Endothelial cell (in vitro differentiated cells): ENCODE measurements around the gene KCNE4. TPM values are rescaled to one million over a fixed set of nuclear protein-coding genes. Genes with fewer than 3 reads are reported as not detected.

Experiments used
- DNase-seq: peaks from one replicate; pipeline ENCODE4 v3.0.0; 2021; ENCODE audit warnings: low spot score
- H3K27ac Mint-ChIP-seq: one replicate; pipeline ENCODE4 v1.8.0; 2021; ENCODE audit warnings: mixed read lengths, inconsistent platforms; ENCODE audit not compliant: unreplicated experiment
- H3K27me3 Mint-ChIP-seq: one replicate; pipeline ENCODE4 v1.8.0; 2021; ENCODE audit warnings: mild to moderate bottlenecking, moderate library complexity, mixed read lengths, inconsistent platforms; ENCODE audit not compliant: unreplicated experiment
- H3K36me3 Mint-ChIP-seq: one replicate; pipeline ENCODE4 v1.8.0; 2021; ENCODE audit warnings: mild to moderate bottlenecking, low read depth, mixed read lengths, inconsistent platforms; ENCODE audit not compliant: unreplicated experiment
- H3K4me1 Mint-ChIP-seq: one replicate; pipeline ENCODE4 v1.8.0; 2021; ENCODE audit warnings: mild to moderate bottlenecking, mixed read lengths, inconsistent platforms; ENCODE audit not compliant: unreplicated experiment
- H3K4me3 Mint-ChIP-seq: one replicate; pipeline ENCODE4 v1.8.0; 2021; ENCODE audit warnings: mild to moderate bottlenecking, mixed read lengths, inconsistent platforms; ENCODE audit not compliant: unreplicated experiment
- H3K9me3 Mint-ChIP-seq: one replicate; pipeline ENCODE4 v1.8.0; 2021; ENCODE audit warnings: mixed read lengths, inconsistent platforms; ENCODE audit not compliant: unreplicated experiment
- total RNA-seq: library from RNA; stranded (reverse); fragmentation: NEBNext Ultra II Directional; extraction: Animal tissue kit (Norgen Biotek cat#: 25700); gene quantifications from one replicate; pipeline ENCODE4 v1.2.1, GENCODE V29; 2021; ENCODE audit not compliant: unreplicated experiment
- TF ChIP-seq, protein P1 (sequence below): fragments of 200-600 bp; sonication (generic); IDR thresholded peaks from one replicate; pipeline ENCODE4 v1.5.0; 2021; ENCODE audit warnings: antibody characterized with exemption; ENCODE audit not compliant: unreplicated experiment

The KCNE4 gene
- total RNA-seq, 1 donor from 2014 or later: 0.46 TPM

DNA sequence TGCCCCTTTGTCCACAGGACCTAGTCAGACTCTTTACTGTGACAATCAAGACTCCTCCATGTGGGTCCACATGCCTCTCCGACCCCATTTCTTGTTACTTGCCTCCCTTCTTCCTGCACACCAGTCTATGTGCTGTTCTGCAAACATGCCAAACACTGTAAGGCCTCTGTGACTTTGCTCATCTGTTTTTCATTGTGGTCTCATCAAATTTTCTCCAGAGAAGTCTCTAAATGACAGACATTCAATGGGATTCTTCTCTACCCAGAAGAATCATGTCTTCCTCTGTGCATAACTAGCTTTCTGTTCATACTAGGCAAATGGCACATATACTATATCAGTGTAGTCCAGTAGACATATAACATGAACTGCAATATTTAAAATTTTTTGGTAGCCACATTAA is 43.0 kb upstream of the KCNE4 start:
- DNase-seq: no peak
- Mint-ChIP-seq H3K36me3 (no peaks in the 10 kb centered on the region), H3K9me3 (no peaks in the 10 kb centered on the region), H3K4me1 (peaks cover 8% of the 10 kb centered on the region), H3K4me3 (no peak overlapping the region), H3K27ac (no peak overlapping the region), H3K27me3 (no peaks in the 10 kb centered on the region)
- TF ChIP-seq, protein P1, sequence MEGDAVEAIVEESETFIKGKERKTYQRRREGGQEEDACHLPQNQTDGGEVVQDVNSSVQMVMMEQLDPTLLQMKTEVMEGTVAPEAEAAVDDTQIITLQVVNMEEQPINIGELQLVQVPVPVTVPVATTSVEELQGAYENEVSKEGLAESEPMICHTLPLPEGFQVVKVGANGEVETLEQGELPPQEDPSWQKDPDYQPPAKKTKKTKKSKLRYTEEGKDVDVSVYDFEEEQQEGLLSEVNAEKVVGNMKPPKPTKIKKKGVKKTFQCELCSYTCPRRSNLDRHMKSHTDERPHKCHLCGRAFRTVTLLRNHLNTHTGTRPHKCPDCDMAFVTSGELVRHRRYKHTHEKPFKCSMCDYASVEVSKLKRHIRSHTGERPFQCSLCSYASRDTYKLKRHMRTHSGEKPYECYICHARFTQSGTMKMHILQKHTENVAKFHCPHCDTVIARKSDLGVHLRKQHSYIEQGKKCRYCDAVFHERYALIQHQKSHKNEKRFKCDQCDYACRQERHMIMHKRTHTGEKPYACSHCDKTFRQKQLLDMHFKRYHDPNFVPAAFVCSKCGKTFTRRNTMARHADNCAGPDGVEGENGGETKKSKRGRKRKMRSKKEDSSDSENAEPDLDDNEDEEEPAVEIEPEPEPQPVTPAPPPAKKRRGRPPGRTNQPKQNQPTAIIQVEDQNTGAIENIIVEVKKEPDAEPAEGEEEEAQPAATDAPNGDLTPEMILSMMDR: no peak

DNA sequence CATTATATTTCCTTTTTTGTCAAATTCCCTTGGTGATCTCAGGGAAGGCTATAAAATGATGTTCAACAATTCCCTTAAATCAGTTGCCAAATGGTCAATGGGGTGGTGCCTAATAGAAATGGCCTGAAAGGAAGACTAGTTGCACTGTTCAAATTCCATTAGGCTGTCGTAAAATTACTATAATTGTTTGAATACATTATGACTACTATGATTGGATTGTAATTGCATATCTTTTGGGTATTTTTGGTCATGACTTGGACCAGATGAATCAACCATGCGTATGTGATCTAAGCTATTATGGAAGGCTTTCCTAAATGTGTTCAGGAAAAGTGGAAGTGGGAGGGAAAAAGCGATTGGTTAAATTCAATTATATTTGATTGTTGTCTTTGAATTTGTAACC is 41.3 kb upstream of the KCNE4 start:
- Mint-ChIP-seq H3K4me1 (peaks cover 8% of the 10 kb centered on the region), H3K4me3 (no peak overlapping the region), H3K9me3 (no peaks in the 10 kb centered on the region), H3K27ac (no peak overlapping the region), H3K36me3 (no peaks in the 10 kb centered on the region), H3K27me3 (no peaks in the 10 kb centered on the region)
- DNase-seq: no peak
- TF ChIP-seq, protein P1: no peak

DNA sequence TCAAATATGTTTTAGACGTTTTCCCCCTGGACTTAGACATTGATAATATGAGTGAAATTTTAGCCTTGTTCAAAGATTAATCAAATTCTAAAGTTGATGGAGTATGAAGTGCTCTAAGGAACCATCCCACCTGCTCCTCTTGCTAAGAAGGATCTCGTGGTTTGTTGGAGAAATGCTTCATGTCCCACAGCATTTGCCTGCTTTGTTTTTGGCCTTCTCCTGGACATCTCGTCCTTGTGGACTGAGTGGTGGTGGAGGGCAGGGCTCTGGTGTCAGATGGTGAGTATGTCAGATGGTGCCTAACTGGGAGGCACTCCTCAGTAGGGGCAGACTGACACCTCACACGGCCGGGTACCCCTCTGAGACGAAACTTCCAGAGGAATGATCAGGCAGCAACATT is 39.7 kb upstream of the KCNE4 start:
- no peak for DNase-seq
- Mint-ChIP-seq H3K27ac (no peak overlapping the region), H3K4me3 (no peak overlapping the region), H3K4me1 (peaks cover 8% of the 10 kb centered on the region), H3K27me3 (no peaks in the 10 kb centered on the region), H3K36me3 (no peaks in the 10 kb centered on the region), H3K9me3 (no peaks in the 10 kb centered on the region)
- TF ChIP-seq, protein P1: no peak

DNA sequence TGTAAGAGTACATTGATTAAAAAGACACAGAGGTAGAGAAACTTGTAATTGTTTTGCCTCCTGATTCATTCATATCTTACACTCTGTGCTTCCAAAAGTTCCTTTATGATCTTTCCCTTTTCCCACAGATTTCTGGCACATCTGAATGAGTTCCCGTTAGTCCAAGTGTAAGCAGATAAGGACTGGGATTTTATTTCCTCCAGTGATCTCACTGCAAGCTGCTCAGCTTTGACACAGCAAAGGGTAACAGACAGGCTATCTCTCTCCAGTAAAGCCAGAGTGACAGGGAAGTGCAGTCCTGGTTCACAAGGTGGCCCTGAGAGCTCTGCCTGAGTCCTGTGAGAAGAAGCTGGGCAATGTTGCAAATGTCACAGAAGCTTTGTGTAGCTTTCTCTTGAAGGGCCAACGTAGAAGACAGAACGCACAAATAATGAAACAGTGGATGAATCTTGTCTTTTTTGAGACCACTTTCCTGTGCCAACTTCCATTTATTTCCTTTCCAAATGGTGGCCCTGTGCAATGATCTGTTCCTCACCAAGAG is 32.5 kb upstream of the KCNE4 start:
- TF ChIP-seq, protein P1: no peak
- DNase-seq: no peak
- Mint-ChIP-seq H3K27me3 (peaks cover 2% of the 10 kb centered on the region), H3K9me3 (no peaks in the 10 kb centered on the region), H3K36me3 (no peaks in the 10 kb centered on the region), H3K4me1 (no peaks in the 10 kb centered on the region), H3K4me3 (no peak overlapping the region), H3K27ac (no peak overlapping the region)

DNA sequence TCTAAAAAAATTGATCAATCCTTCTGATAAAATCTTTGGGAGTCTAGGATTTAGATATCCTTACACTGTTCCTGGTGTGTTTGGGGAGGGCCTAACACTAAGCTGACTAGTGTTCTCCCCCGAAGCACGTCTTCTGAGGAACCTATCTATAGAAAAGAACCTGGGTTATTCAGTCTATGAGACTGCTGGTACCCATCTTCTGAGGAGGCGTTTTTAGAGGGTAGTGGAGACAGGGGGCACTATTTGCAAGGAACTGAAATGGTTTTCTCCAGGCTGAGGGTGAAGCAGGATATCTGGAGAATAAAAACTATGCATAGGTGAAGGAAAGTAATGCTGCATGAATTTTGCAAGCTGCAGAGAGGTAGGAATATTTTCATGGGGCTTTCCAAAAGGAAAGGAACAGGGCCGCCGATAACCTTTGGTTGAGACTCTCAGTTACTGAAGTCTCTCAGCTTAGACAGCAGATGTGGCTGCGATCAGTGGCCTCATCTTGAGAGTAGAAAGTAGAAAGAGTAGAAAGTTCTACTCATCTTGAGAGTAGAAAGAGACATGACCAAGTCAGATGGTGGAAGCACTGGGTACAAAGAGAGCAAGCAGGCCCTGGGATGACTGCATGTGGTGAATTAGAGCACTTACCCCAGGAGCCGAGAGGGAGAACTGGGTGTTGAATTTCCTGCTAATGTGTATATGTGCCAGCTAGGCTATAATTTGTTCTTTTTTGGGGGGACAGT is 31.8 kb upstream of the KCNE4 start:
- TF ChIP-seq, protein P1: no peak
- H3K27me3 Mint-ChIP-seq: peaks cover 2% of the 10 kb centered on the region
- H3K27ac Mint-ChIP-seq: no peak overlapping the region
- H3K9me3 Mint-ChIP-seq: no peaks in the 10 kb centered on the region
- no peaks in the 10 kb centered on the region for H3K4me1 Mint-ChIP-seq
- no peaks in the 10 kb centered on the region for H3K36me3 Mint-ChIP-seq
- H3K4me3 Mint-ChIP-seq: no peak overlapping the region
- DNase-seq: no peak
